ENCODE measurements around the gene TNFAIP8L1. TPM values are rescaled to one million over a fixed set of nuclear protein-coding genes. Genes with fewer than 3 reads are reported as not detected.

TNFAIP8L1 gene
- total RNA-seq, 1 donor from 2014 or later, result 8.9 TPM

GRCh38 chr19:4636761-4637160, 2.6 kb upstream of the TNFAIP8L1 start:
- no peak for DNase-seq (ENCODE audit: extremely low spot score, unreplicated experiment)
- H3K36me3 Mint-ChIP-seq, result no peaks in the 10 kb centered on the region
- peaks cover 9% of the 10 kb centered on the region for H3K4me1 Mint-ChIP-seq (ENCODE audit: unreplicated experiment)
- H3K9me3 Mint-ChIP-seq, result no peaks in the 10 kb centered on the region
- TF ChIP-seq CTCF (conservative IDR thresholded peaks at IDR 0.05), result no peak
- H3K4me3 Mint-ChIP-seq, result peak overlapping the region; percentile 74
- no peak overlapping the region for H3K27ac Mint-ChIP-seq
- H3K27me3 Mint-ChIP-seq, result peaks cover 5% of the 10 kb centered on the region

DNA sequence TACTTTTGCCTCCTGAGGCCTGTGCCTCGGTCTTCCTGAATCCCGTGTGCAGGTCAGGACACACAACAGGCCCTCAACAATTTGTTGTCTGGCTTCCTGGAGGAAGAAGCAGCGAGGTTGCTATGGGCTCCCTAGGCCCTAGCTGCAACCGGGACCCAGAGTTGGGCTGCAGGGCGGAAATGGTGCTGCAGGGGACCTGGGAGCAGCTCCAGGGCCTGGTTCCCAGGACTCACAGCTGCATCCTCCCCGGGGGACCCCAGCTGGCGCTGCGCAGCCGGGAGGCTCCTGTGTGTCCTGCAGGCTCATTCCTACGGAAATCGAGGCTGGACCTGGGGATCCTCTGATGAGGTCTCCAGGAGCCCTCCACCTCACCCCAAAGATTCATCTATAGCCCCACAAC, 999 bp upstream of the TNFAIP8L1 start:
- H3K27me3 Mint-ChIP-seq, result peaks cover 1% of the 10 kb centered on the region

GRCh38 chr19:4639531-4640246, 373 bp downstream of the TNFAIP8L1 start:
- peak overlapping the region; percentile 94 for H3K4me3 Mint-ChIP-seq
- peak overlapping the region; percentile 66 for H3K27ac Mint-ChIP-seq
- no peaks in the 10 kb centered on the region for H3K9me3 Mint-ChIP-seq
- no peaks in the 10 kb centered on the region for H3K27me3 Mint-ChIP-seq
- no peak for TF ChIP-seq CTCF (conservative IDR thresholded peaks at IDR 0.05)
- peaks cover 3% of the 10 kb centered on the region for H3K4me1 Mint-ChIP-seq (ENCODE audit: unreplicated experiment)
- H3K36me3 Mint-ChIP-seq, result no peaks in the 10 kb centered on the region
- DNase-seq (ENCODE audit: extremely low spot score, unreplicated experiment), result no peak

More for the DNA sequence above, 999 bp upstream of the TNFAIP8L1 start:
- Mint-ChIP-seq H3K27ac (no peak overlapping the region), H3K4me1 (ENCODE audit: unreplicated experiment) (peaks cover 6% of the 10 kb centered on the region), H3K9me3 (no peaks in the 10 kb centered on the region), H3K36me3 (no peaks in the 10 kb centered on the region), H3K4me3 (no peak overlapping the region)
- TF ChIP-seq CTCF (conservative IDR thresholded peaks at IDR 0.05), result no peak
- no peak for DNase-seq (ENCODE audit: extremely low spot score, unreplicated experiment)

- Mint-ChIP-seq H3K36me3 (no peaks in the 10 kb centered on the region), H3K4me3 (peak overlapping the region; percentile 94), H3K27me3 (no peaks in the 10 kb centered on the region), H3K9me3 (no peaks in the 10 kb centered on the region), H3K4me1 (ENCODE audit: unreplicated experiment) (peaks cover 3% of the 10 kb centered on the region), H3K27ac (no peak overlapping the region)
- no peak for DNase-seq (ENCODE audit: extremely low spot score, unreplicated experiment)
- no peak for TF ChIP-seq CTCF (conservative IDR thresholded peaks at IDR 0.05)
Measured at GRCh38 chr19:4640247-4641000, 1.1 kb downstream of the TNFAIP8L1 start.

DNA sequence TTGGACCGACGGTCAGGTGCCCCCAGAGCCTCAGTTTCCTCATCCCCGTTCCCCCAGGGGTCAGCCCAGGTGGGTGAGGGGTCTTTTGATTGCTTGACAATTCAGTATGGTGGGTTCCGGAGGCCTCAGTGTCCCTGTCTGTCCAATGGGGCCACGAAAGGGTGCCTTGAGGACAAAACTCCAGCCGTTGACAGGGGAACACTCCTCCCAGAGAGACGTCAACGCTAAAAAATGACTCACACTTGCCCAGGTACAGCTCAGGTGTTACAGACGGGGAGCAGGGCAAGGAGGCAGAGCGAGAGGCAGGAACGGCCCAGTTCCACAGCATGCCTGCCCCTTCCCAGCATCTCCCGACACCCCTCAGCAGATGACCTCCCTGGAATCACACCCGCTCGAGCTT, 1.8 kb downstream of the TNFAIP8L1 start:
- Mint-ChIP-seq H3K36me3 (no peaks in the 10 kb centered on the region), H3K27me3 (no peaks in the 10 kb centered on the region), H3K9me3 (no peaks in the 10 kb centered on the region), H3K4me3 (no peak overlapping the region), H3K27ac (no peak overlapping the region), H3K4me1 (ENCODE audit: unreplicated experiment) (peaks cover 3% of the 10 kb centered on the region)
- no peak for TF ChIP-seq CTCF (conservative IDR thresholded peaks at IDR 0.05)
- DNase-seq (ENCODE audit: extremely low spot score, unreplicated experiment), result no peak

Measured in type B pancreatic cell (in vitro differentiated cells).